Vagina (tissue), 2 donors: ENCODE results near the gene ITPK1.

Source experiments
- CTCF ChIP-seq, 3 experiments: fragments of 450-650 bp in 2 of 3; fragments of 200-600 bp in 1 of 3; sonication (generic) in 1 of 3; IDR thresholded peaks; one replicate each; pipeline ENCODE4 v1.5.1; 2017 to 2019; ENCODE audit warnings: antibody characterized with exemption in 3 of 3, mild to moderate bottlenecking in 2 of 3, moderate library complexity in 2 of 3
- POLR2A ChIP-seq, 2 donors: fragments of 450-650 bp; IDR thresholded peaks; one replicate each; pipeline ENCODE4 v1.6.1; 2017; ENCODE audit warnings: antibody characterized with exemption in 2 of 2, mild to moderate bottlenecking in 2 of 2, moderate library complexity in 2 of 2

- TF ChIP-seq CTCF (IDR thresholded peaks at IDR 0.05): no peak
- no peak for TF ChIP-seq POLR2A (IDR thresholded peaks at IDR 0.05)
Observed at GRCh38 chr14:92939699-92940098, 176.0 kb downstream of the ITPK1 start.
